Stomach (tissue), 9 donors: ENCODE results near the gene MBD2. TPM values are rescaled to one million over a fixed set of nuclear protein-coding genes. Genes with fewer than 3 reads are reported as not detected.
"Not testable (repeated sequence)": the region's sequence is repeated elsewhere in the genome, so short reads cannot be mapped to it uniquely, and the experiment has no call there.

Source experiments
- DNase-seq, 2 donors: peaks; one replicate each; pipeline versions ENCODE4 v3.0.0 to v3.0.0-alpha.2; 2013 to 2019
- H3K27ac ChIP-seq, 5 donors: fragments of 200-600 bp in 4 of 5; sonication (generic) in 4 of 5; one replicate each; pipeline ENCODE4 v1.5.1; 2013 to 2019; ENCODE audit warnings: mild to moderate bottlenecking in 1 of 5, moderate library complexity in 1 of 5
- H3K27me3 ChIP-seq, 3 donors: fragments of 200-600 bp; sonication (generic); one replicate each; pipeline ENCODE4 v1.5.1; 2017 to 2019; ENCODE audit warnings: mixed run types in 1 of 3
- H3K36me3 ChIP-seq, 4 donors: fragments of 200-600 bp; sonication (generic); 1 replicate in 3 of 4; 2 replicates in 1 of 4; pipeline ENCODE4 v1.5.1; 2016 to 2019
- H3K4me1 ChIP-seq, 4 donors: fragments of 200-600 bp; sonication (generic); one replicate each; pipeline ENCODE4 v1.5.1; 2016 to 2019
- H3K4me3 ChIP-seq, 4 donors: fragments of 200-600 bp; sonication (generic) in 3 of 4; one replicate each; pipeline ENCODE4 v1.5.1; 2016 to 2019; ENCODE audit warnings: mild to moderate bottlenecking in 1 of 4
- H3K9me3 ChIP-seq, 4 donors: fragments of 200-600 bp; sonication (generic); one replicate each; pipeline ENCODE4 v1.5.1; 2016 to 2019
- CTCF ChIP-seq, 7 experiments: fragments of 450-650 bp in 4 of 7; fragments of 200-600 bp in 3 of 7; sonication (generic) in 3 of 7; IDR thresholded peaks; one replicate each; pipeline ENCODE4 v1.5.1; 2016 to 2019; ENCODE audit warnings: antibody characterized with exemption in 7 of 7, control low read depth in 2 of 7, mild to moderate bottlenecking in 1 of 7
- EP300 ChIP-seq: sonication (generic); formaldehyde crosslinking; IDR thresholded peaks from one replicate; pipeline ENCODE4 v1.6.1; 2017; ENCODE audit warnings: antibody characterized with exemption
- POLR2A ChIP-seq, 4 donors: fragments of 450-650 bp; IDR thresholded peaks; one replicate each; pipeline ENCODE4 v1.6.1; 2016; ENCODE audit warnings: antibody characterized with exemption in 4 of 4, control low read depth in 2 of 4, mild to moderate bottlenecking in 1 of 4, moderate library complexity in 1 of 4
- POLR2AphosphoS5 ChIP-seq, 3 donors: sonication (generic); formaldehyde crosslinking; IDR thresholded peaks; one replicate each; pipeline ENCODE4 v1.6.1; 2016; ENCODE audit warnings: antibody characterized with exemption in 3 of 3
- WGBS, 5 donors: extraction: QIAGEN DNeasy Blood & Tissue Kit in 3 of 5; methylation state at CpG; one replicate each; pipeline versions ENCODE4 v1.1.5 to v1.1.7; 2013 to 2018; 5-methylcytosine and 5-hydroxymethylcytosine counted together
- intact Hi-C: fragments of 100-400 bp; cut with DNase I; formaldehyde crosslinking; loops from one replicate; pipeline ENCODE4 v1.15.1; 2023; ENCODE audit warnings: low total_unique reads
- polyA plus RNA-seq, 3 donors: library from polyadenylated mRNA; stranded (reverse); fragments of 200-250 nt; gene quantifications; one replicate each; pipeline ENCODE4 v1.2.3, GENCODE V29; 2013
- total RNA-seq, 5 donors: library from RNA; depleted of rRNA; stranded (reverse); fragments of >200 nt; gene quantifications; one replicate each; pipeline versions ENCODE4 v1.1.0 to v1.2.3, GENCODE V29; 2014 to 2016
- donor health status: healthy with polysubstance abuse.
- donor health status: Bipolar disorder and iron deficiency.
- donor health status: healthy.

Gene MBD2
- total and polyA plus RNA-seq, 8 donors: 23.3 to 70.5 (median 38.5) TPM

- Histone ChIP-seq H3K27me3 (no peaks in the 10 kb centered on the region), H3K4me3 (no peak overlapping the region), H3K27ac (no peak overlapping the region), H3K9me3 (no peaks in the 10 kb centered on the region), H3K36me3 (no peaks in the 10 kb centered on the region), H3K4me1 (peaks cover 8 to 25% (median 18%) of the 10 kb centered on the region in 4 donors)
- no peak for DNase-seq
- TF ChIP-seq POLR2A (IDR thresholded peaks at IDR 0.05) (no peak), CTCF (IDR thresholded peaks at IDR 0.05) (no peak), EP300 (no peak), POLR2AphosphoS5 (IDR thresholded peaks at IDR 0.05) (no peak)
- WGBS, 5 donors: 91 to 97% (median 92%) methylated on average over 7 of the region's 7 CpGs
- intact Hi-C loops: no loop called here
Observed at GRCh38 chr18:54267701-54268100, 43.2 kb upstream of the MBD2 start.

- TF ChIP-seq POLR2AphosphoS5 (IDR thresholded peaks at IDR 0.05): no peak
- TF ChIP-seq EP300: no peak
- no peak for TF ChIP-seq CTCF (IDR thresholded peaks at IDR 0.05)
- no peak for TF ChIP-seq POLR2A (IDR thresholded peaks at IDR 0.05)
- H3K36me3 ChIP-seq: no peaks in the 10 kb centered on the region
- WGBS, 5 donors: 33 to 61% (median 41%) methylated on average over 1 of the region's 1 CpG
- DNase-seq: no peak
- intact Hi-C loops: no loop called here
- no peaks in the 10 kb centered on the region for H3K27me3 ChIP-seq
- no peaks in the 10 kb centered on the region for H3K9me3 ChIP-seq
- H3K4me1 ChIP-seq: peaks cover 0 to 4% (median 0%) of the 10 kb centered on the region in 4 donors
- no peak overlapping the region for H3K4me3 ChIP-seq
- H3K27ac ChIP-seq: no peak overlapping the region
Observed at GRCh38 chr18:54263904-54264336, 39.5 kb upstream of the MBD2 start.

GRCh38 chr18:54261894-54262293, 37.4 kb upstream of the MBD2 start:
- DNase-seq: no peak
- Histone ChIP-seq H3K4me1 (no peaks in the 10 kb centered on the region), H3K9me3 (no peaks in the 10 kb centered on the region), H3K27ac (peak overlapping the region in 2 of 5 donors; percentile 21 to 55), H3K4me3 (no peak overlapping the region), H3K36me3 (no peaks in the 10 kb centered on the region), H3K27me3 (no peaks in the 10 kb centered on the region)
- intact Hi-C loops: no loop called here
- whole genome bisulfite sequencing, 5 donors: 67 to 80% (median 78%) methylated on average over 3 of the region's 3 CpGs
- TF ChIP-seq POLR2AphosphoS5 (IDR thresholded peaks at IDR 0.05): no peak
- TF ChIP-seq EP300: no peak
- TF ChIP-seq POLR2A (IDR thresholded peaks at IDR 0.05): no peak
- TF ChIP-seq CTCF (IDR thresholded peaks at IDR 0.05): no peak

- H3K4me3 ChIP-seq: no peak overlapping the region
- 58 to 69% (median 63%) methylated on average over 9 of the region's 9 CpGs for WGBS, 5 donors
- H3K27ac ChIP-seq: peak overlapping the region in 1 of 5 donors; percentile 55
- H3K27me3 ChIP-seq: no peaks in the 10 kb centered on the region
- H3K9me3 ChIP-seq: no peaks in the 10 kb centered on the region
- H3K36me3 ChIP-seq: no peaks in the 10 kb centered on the region
- TF ChIP-seq EP300 (no peak), POLR2A (IDR thresholded peaks at IDR 0.05) (no peak), CTCF (IDR thresholded peaks at IDR 0.05) (no peak), POLR2AphosphoS5 (IDR thresholded peaks at IDR 0.05) (no peak)
- intact Hi-C loops: no loop called here
- DNase-seq: peak in 1 of 2 donors; percentile 51
- H3K4me1 ChIP-seq: no peaks in the 10 kb centered on the region
Observed at GRCh38 chr18:54260396-54261072, 36.1 kb upstream of the MBD2 start.

GRCh38 chr18:54257818-54258217, 33.3 kb upstream of the MBD2 start:
- 76 to 92% (median 84%) methylated on average over 6 of the region's 6 CpGs for WGBS, 5 donors
- intact Hi-C loops, H3K27ac ChIP-seq: not testable (repeated sequence)

More at GRCh38 chr18:54257818-54258217, 33.3 kb upstream of the MBD2 start:
- H3K4me1 ChIP-seq, H3K27me3 ChIP-seq, DNase-seq, H3K36me3 ChIP-seq, H3K4me3 ChIP-seq, H3K9me3 ChIP-seq: not testable (repeated sequence)
